Vagina (tissue), 2 donors: ENCODE measurements around the gene EXPH5. TPM values are rescaled to one million over a fixed set of nuclear protein-coding genes. Genes with fewer than 3 reads are reported as not detected.

Experiments used
- DNase-seq, 2 donors: peaks; one replicate each; pipeline ENCODE4 v3.0.0-alpha.2; 2017; ENCODE audit errors: extremely low spot score in 2 of 2
- H3K27ac ChIP-seq: fragments of 200-600 bp; sonication (generic); one replicate; pipeline ENCODE4 v1.5.1; 2019
- H3K27me3 ChIP-seq: fragments of 200-600 bp; sonication (generic); one replicate; pipeline ENCODE4 v1.5.1; 2019
- H3K36me3 ChIP-seq, 2 donors: fragments of 200-600 bp; sonication (generic); one replicate each; pipeline ENCODE4 v1.5.1; 2017 to 2019
- H3K4me1 ChIP-seq: fragments of 200-600 bp; sonication (generic); one replicate; pipeline ENCODE4 v1.5.1; 2019
- H3K4me3 ChIP-seq, 2 donors: fragments of 200-600 bp; sonication (generic); 1 replicate in 1 of 2; 2 replicates in 1 of 2; pipeline ENCODE4 v1.5.1; 2016 to 2019
- H3K9me3 ChIP-seq: fragments of 200-600 bp; sonication (generic); one replicate; pipeline ENCODE4 v1.5.1; 2019
- POLR2A ChIP-seq, 2 donors: fragments of 450-650 bp; IDR thresholded peaks; one replicate each; pipeline ENCODE4 v1.6.1; 2017; ENCODE audit warnings: antibody characterized with exemption in 2 of 2, mild to moderate bottlenecking in 2 of 2, moderate library complexity in 2 of 2
- POLR2AphosphoS5 ChIP-seq, 2 donors: sonication (generic); formaldehyde crosslinking; IDR thresholded peaks; one replicate each; pipeline ENCODE4 v1.9.0; 2017; ENCODE audit warnings: antibody characterized with exemption in 2 of 2, mild to moderate bottlenecking in 2 of 2, low read depth in 1 of 2; ENCODE audit not compliant: insufficient read depth in 1 of 2
- intact Hi-C: fragments of 100-400 bp; cut with DNase I; formaldehyde crosslinking; loops from one replicate; pipeline ENCODE4 v1.15.1; 2023
- total RNA-seq: library from RNA; depleted of rRNA; stranded (reverse); fragments of >200 nt; gene quantifications from one replicate; pipeline ENCODE4 v1.2.3, GENCODE V29; 2016
- TF ChIP-seq, protein P1 (sequence below), 3 experiments: fragments of 450-650 bp in 2 of 3; fragments of 200-600 bp in 1 of 3; sonication (generic) in 1 of 3; IDR thresholded peaks; one replicate each; pipeline ENCODE4 v1.5.1; 2017 to 2019; ENCODE audit warnings: antibody characterized with exemption in 3 of 3, mild to moderate bottlenecking in 2 of 3, moderate library complexity in 2 of 3

The EXPH5 gene
- total RNA-seq, 1 donor from 2014 or later: 16.7 TPM

DNA sequence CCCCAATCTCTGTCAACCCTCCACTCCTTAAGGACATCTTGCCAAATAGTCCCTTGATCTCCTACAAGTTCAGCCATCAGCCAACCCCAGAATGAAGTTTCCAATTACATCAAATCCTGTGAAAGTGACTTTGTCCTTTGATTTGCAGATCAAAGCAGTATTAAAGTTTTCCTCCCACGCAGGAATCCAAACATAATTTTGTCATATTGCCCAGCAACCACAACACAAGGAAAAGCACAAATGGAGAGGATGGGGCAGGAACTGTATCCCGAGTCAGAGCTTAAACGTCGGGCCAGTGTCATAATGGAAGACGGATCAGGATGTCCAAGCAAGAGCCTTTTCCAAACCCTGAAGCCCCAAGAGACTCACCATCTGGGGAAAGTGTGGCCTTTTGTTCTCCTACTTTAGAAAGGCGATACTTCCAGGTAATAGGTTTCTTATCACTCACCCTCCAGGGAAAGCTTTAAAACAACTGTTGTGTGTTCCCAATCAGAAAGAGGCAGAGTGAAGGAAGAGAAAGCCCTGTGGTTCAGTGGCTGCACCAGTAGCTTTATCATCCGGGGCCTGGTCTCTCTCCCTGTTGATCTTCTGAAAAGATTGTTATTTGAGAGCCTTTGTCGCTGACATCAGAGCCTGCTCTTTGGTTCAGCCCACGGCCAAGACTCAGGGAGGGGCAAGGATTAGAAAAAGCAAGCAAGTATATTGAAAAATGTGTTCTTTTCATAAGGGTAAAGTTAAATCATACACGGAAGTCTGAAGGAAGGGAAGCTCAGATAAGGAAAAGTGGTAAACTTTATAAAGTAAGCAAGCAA is 41.7 kb downstream of the EXPH5 start:
- TF ChIP-seq, protein P1, sequence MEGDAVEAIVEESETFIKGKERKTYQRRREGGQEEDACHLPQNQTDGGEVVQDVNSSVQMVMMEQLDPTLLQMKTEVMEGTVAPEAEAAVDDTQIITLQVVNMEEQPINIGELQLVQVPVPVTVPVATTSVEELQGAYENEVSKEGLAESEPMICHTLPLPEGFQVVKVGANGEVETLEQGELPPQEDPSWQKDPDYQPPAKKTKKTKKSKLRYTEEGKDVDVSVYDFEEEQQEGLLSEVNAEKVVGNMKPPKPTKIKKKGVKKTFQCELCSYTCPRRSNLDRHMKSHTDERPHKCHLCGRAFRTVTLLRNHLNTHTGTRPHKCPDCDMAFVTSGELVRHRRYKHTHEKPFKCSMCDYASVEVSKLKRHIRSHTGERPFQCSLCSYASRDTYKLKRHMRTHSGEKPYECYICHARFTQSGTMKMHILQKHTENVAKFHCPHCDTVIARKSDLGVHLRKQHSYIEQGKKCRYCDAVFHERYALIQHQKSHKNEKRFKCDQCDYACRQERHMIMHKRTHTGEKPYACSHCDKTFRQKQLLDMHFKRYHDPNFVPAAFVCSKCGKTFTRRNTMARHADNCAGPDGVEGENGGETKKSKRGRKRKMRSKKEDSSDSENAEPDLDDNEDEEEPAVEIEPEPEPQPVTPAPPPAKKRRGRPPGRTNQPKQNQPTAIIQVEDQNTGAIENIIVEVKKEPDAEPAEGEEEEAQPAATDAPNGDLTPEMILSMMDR (IDR thresholded peaks at IDR 0.05): no peak
- TF ChIP-seq POLR2A (IDR thresholded peaks at IDR 0.05): no peak
- Histone ChIP-seq H3K4me3 (no peak overlapping the region), H3K4me1 (no peaks in the 10 kb centered on the region), H3K27ac (no peak overlapping the region), H3K36me3 (no peaks in the 10 kb centered on the region), H3K27me3 (no peaks in the 10 kb centered on the region), H3K9me3 (no peaks in the 10 kb centered on the region)
- DNase-seq: peak in 1 of 2 donors; percentile 16
- intact Hi-C loops: no loop called here

DNA sequence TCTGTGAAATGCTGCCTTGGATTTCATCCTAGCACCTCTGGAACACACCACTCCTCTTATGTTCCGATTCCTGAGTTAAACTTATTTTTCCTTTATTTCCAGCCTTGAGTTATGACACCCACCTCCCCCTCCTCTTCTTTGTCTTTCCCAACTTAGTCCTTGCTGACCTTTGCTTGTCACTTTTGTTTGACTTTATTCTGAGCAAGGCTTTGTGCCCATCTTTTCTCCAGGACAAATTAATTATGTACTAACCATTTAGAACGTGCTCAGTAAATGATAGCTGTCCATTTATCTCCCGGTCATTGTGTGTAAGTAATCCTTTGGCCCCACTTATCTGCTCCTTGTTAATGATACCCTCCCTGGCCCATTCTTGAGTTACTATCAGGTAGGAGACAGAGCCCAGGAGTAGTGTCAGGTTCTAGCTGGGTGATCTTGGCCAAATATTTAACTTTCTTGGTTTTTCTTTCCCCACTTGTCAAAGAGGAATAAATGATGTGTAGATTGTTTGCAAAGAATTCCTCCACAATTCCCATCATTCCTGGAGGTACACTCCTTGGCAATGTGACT is 44.2 kb downstream of the EXPH5 start:
- no peaks in the 10 kb centered on the region for H3K4me1 ChIP-seq
- TF ChIP-seq POLR2A (IDR thresholded peaks at IDR 0.05) (no peak), POLR2AphosphoS5 (IDR thresholded peaks at IDR 0.05; ENCODE audit: insufficient read depth in 1 of 2, low read depth in 1 of 2) (no peak)
- TF ChIP-seq, protein P1 (IDR thresholded peaks at IDR 0.05): no peak
- no peak for DNase-seq
- no peak overlapping the region for H3K4me3 ChIP-seq
- no peaks in the 10 kb centered on the region for H3K9me3 ChIP-seq
- H3K36me3 ChIP-seq: no peaks in the 10 kb centered on the region
- intact Hi-C loops: no loop called here
- H3K27me3 ChIP-seq: no peaks in the 10 kb centered on the region
- no peak overlapping the region for H3K27ac ChIP-seq

DNA sequence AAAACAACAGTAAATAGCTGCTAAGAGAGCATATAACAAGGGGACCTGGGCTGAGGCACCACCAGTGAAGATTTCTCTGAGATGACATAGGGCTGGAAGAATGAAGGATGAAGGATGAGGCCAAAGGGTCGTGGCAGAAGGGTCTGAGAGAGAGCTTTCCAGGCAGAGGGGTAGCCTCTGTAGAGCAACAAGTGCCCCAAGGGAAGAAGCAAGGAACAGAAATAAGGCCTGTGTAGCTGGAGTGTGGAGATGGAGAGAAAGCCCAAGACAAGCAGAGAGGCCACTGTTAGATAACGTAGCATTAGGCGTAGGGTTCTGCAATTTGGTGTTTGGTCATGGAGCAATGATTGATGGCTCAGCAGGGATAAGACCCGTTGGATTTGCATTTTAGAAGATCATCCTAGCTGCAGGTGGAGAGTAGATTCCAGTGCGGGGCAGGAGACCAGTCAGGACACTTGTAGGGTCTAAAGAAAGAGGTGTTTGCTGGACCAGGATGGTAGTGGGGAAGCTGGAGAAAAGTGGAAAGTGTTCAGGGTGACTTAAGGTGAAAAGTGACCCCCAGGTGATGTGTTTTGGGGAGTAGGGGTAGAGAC is 47.6 kb downstream of the EXPH5 start:
- H3K4me1 ChIP-seq: no peaks in the 10 kb centered on the region
- H3K4me3 ChIP-seq: no peak overlapping the region
- TF ChIP-seq POLR2A (IDR thresholded peaks at IDR 0.05): no peak
- no peak for TF ChIP-seq POLR2AphosphoS5 (IDR thresholded peaks at IDR 0.05; ENCODE audit: insufficient read depth in 1 of 2, low read depth in 1 of 2)
- TF ChIP-seq, protein P1 (IDR thresholded peaks at IDR 0.05): no peak
- no peaks in the 10 kb centered on the region for H3K36me3 ChIP-seq
- intact Hi-C loops: no loop called here
- H3K27me3 ChIP-seq: no peaks in the 10 kb centered on the region
- DNase-seq: peak in 1 of 2 donors; percentile 75
- no peaks in the 10 kb centered on the region for H3K9me3 ChIP-seq
- no peak overlapping the region for H3K27ac ChIP-seq

DNA sequence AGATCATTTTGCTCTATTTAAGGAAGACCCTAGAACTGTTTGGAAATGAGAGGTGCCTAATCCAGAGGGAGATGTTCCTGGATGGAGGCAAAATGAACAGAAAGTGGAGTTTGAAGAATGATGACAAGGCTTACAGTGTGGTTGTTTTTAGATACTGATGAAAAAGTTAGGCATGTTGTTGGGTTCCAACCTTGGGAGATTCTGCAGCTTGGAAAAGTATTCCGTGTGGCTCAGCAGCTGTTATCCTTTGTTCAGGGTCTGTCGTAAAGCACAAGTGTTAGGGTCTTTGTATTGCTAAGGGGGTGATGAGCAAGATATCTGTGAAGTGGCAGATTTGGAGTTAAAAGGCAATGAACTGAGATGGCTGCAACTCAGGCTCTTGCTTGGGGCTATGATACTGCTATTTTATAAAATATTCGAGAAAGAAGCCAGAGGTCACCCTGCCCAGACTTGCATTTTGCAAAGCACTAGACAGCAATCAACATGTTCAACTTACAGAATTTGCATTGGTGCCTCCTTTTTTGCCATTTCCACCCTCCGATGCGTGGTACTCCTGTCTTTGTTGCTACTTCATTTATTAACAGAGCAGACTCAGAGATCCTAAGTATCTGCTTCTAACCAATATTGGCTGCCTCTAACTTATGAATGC is 50.1 kb downstream of the EXPH5 start:
- peak in 1 of 2 donors; percentile 18 for DNase-seq
- intact Hi-C loops: no loop called here
- no peak for TF ChIP-seq POLR2AphosphoS5 (IDR thresholded peaks at IDR 0.05; ENCODE audit: insufficient read depth in 1 of 2, low read depth in 1 of 2)
- no peak for TF ChIP-seq POLR2A (IDR thresholded peaks at IDR 0.05)
- H3K4me3 ChIP-seq: no peak overlapping the region
- no peak overlapping the region for H3K27ac ChIP-seq
- no peaks in the 10 kb centered on the region for H3K27me3 ChIP-seq
- H3K4me1 ChIP-seq: no peaks in the 10 kb centered on the region
- H3K9me3 ChIP-seq: no peaks in the 10 kb centered on the region
- H3K36me3 ChIP-seq: no peaks in the 10 kb centered on the region

DNA sequence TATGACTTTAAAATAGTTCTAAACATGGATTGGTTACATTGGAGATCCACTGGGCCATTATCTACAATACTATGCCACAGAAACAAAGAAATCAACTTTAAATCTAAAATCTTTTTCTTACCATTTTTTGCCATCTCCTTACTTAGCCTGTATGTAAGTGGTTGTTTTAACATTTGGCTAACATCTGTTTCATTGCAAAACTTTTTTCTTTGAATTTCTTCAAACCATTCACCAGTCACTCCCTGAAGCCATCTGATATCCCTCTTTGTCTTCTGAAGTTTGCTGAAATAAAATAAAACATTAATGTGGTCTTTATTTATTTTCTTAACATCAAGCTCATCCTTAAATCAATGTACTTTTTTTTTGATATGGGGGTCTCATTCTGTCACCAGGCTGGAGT is 52.0 kb downstream of the EXPH5 start:
- intact Hi-C loops: no loop called here

More for the DNA sequence above, 52.0 kb downstream of the EXPH5 start:
- no peak overlapping the region for H3K4me3 ChIP-seq
- TF ChIP-seq, protein P1 (IDR thresholded peaks at IDR 0.05): no peak
- TF ChIP-seq POLR2AphosphoS5 (IDR thresholded peaks at IDR 0.05; ENCODE audit: insufficient read depth in 1 of 2, low read depth in 1 of 2): no peak
- TF ChIP-seq POLR2A (IDR thresholded peaks at IDR 0.05): no peak
- H3K27me3 ChIP-seq: no peaks in the 10 kb centered on the region
- no peaks in the 10 kb centered on the region for H3K4me1 ChIP-seq
- H3K27ac ChIP-seq: no peak overlapping the region
- H3K9me3 ChIP-seq: no peaks in the 10 kb centered on the region
- no peak for DNase-seq
- H3K36me3 ChIP-seq: no peaks in the 10 kb centered on the region
